ENCODE data around the gene SPOCK3.

The SPOCK3 gene

DNA sequence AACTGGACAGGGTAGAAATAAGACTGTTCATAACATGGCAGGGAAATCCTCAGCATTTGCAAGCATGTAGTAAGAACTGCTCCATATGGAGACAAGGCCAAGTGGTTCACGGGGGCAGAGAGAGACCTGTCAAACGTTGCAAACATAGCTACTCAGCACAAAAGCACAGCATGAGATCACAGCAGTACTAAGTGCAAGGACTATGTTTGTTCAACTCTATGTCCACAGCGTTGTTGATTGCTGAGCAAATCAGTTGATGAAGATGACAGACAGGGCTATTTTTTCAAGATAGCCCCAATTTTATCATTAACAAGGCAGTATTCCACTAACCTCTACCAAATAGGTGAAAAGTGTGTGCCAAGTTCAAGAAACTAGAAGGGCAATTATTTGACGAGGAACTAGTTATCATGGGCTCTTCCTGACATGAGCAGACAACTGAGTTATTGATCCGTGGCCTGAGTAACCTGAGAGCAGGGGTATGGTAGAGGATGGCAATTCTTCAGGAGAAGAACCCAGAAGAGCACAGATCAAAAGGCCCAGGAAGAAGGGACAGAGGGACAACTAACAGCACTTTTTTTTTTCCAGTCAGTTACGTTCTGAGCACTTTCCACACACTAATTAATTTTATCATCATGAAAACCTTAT is 57.4 kb downstream of the SPOCK3 start:
- DNase-seq (ENCODE audit: low read depth in 3 of 3) = no peak

DNA sequence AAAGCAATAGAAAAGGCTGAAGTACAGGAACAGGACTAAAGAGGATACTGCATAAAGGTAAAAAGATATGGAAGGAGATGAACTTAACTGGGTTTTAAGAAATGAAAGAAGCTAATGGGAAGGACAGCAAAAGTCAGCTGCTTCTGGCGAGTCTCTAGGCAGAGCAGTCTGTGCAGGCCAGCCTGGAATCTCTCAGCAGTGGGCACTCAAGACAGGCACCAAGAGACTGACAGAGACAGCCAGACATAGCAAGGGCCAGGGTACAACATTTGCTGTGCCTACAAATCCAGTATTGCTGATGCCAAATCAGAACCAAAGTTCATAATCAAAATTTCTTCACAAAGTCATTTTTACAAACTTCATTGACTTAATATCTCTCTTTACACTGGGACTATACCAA is 62.4 kb downstream of the SPOCK3 start:
- DNase-seq (ENCODE audit: low read depth in 3 of 3) = no peak

GRCh38 chr4:167168611-167169010 is 65.7 kb downstream of the SPOCK3 start:
- no peak for DNase-seq (ENCODE audit: low read depth in 3 of 3)

- DNase-seq (ENCODE audit: low read depth in 3 of 3) = no peak
Measured at GRCh38 chr4:167150587-167150986, 83.7 kb downstream of the SPOCK3 start.

DNA sequence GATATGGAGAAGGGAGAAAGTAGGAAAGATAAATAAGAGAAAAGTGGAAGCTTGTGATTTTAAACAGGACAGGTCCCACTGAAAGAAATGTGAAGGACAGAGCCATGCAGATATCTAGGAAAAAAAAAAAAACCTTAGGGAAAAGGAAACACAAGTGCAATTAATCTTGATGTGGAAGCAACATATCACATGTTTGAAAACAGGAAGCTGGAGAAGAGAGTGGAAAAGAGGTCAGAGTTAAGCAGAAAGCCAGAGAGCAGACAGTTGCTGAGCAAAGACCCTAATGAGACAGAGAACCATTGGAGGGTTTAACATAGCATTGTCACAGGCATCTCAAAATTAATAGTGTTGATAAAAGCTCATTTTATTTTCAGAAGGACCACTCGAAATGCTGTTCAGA is 89.7 kb downstream of the SPOCK3 start:
- no peak for DNase-seq (ENCODE audit: low read depth in 3 of 3)

GRCh38 chr4:167143018-167143417 is 91.3 kb downstream of the SPOCK3 start:
- no peak for DNase-seq (ENCODE audit: low read depth in 3 of 3)

DNA sequence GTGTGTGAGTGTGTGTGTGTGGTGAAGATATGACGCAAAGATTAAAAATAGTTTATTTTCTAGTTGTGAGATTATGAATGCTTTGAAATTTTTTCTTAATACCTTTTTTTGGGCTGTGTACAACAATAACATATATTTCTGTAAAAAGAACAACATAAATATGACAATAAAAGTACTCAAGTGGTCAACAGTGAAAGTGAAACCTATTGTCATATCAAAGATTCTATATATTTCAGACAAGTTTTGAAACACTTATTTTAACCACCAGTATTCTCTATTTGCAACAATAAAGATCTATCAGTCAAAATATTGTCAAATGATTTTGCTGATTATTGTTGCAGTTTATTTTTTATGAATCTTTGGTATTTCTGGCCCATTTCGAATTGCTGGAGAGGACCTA is 98.0 kb downstream of the SPOCK3 start:
- DNase-seq (ENCODE audit: low read depth in 3 of 3) = no peak

- no peak for DNase-seq (ENCODE audit: low read depth in 3 of 3)
Measured at GRCh38 chr4:167129146-167129545, 105.1 kb downstream of the SPOCK3 start.

GRCh38 chr4:167119392-167119791 is 114.9 kb downstream of the SPOCK3 start:
- DNase-seq (ENCODE audit: low read depth in 3 of 3) = no peak

DNA sequence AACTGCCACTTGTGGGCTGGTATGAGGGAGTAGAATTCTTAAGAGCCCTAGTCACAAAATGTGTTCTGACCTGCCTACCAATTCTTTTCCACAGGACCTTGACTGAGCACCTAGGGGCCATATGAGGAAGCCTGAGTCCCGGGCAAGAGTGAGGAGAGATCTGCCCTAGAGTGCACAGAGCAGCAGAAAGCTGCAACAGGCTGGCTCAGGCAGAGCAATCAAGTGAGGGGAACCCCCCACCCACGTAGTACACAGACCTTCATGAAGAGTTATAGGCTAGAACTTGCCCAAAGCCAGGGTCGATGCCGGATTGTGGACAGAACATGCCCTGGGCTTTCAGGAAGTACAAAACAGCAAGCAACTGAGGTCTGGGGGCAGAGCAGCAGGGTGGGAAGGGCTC is 117.0 kb downstream of the SPOCK3 start:
- DNase-seq (ENCODE audit: low read depth in 3 of 3) = no peak

- DNase-seq (ENCODE audit: low read depth in 3 of 3) = no peak
Measured at GRCh38 chr4:167114416-167114971, 119.8 kb downstream of the SPOCK3 start.

DNA sequence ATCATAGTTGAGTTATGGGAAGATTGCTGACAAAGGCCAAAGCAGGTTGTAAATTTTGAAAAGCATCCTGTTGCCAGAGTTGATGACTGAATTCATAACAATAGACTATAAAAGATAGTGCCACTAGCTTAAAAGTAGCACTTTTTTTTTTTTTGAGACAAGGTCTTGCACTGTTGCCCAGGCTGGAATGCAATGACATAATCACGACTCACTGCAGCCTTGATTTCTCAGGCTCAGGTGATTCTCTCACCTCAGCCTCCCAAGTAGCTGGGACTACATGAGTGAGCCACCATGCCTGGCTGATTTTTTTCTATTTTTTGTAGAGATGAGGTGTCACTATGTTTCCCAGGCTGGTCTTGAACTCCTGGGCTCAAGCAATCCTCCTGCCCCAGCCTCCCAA is 122.7 kb downstream of the SPOCK3 start:
- no peak for DNase-seq (ENCODE audit: low read depth in 3 of 3)

DNA sequence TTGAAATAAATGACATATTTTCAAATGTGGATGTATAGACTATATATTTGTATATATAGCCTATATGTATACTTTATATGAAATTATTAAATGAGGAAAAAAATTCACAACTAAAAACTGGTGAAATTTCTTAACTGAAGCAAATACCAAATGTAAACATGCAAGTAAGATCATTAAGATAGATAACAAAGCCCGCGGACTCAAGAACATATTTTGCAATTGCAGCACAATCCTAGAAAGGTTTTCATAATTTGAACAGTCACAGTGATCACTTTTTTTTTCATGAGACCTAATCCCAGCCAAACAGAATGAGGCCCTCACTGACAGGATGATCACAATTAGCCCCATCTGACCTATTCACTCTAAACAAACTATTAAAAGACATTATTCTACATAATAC is 123.2 kb downstream of the SPOCK3 start:
- DNase-seq (ENCODE audit: low read depth in 3 of 3) = no peak

- DNase-seq (ENCODE audit: low read depth in 3 of 3) = no peak
Measured at GRCh38 chr4:167109859-167110258, 124.4 kb downstream of the SPOCK3 start.

GRCh38 chr4:167105857-167106256 is 128.4 kb downstream of the SPOCK3 start:
- DNase-seq (ENCODE audit: low read depth in 3 of 3) = no peak

DNA sequence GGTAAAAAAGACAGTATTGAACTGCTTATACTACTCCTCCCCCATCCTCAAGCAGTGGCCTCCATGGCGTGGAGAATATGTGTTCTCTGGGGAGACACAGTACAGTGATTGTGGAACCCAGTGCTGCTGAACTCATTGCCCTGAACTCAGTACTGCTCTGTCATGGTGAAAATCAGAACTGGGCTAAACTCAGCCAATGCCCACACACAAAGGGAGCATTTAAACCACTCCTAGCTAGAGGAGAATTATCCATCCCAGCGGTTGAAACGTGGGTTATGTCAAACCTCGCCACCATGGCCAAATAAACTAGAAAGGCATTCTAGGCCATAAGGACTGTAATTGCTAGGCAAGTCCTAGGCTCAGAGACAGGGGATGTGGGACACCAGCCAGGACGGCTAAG is 131.8 kb downstream of the SPOCK3 start:
- no peak for DNase-seq (ENCODE audit: low read depth in 3 of 3)

GRCh38 chr4:167101035-167101434 is 133.3 kb downstream of the SPOCK3 start:
- DNase-seq (ENCODE audit: low read depth in 3 of 3) = no peak

DNA sequence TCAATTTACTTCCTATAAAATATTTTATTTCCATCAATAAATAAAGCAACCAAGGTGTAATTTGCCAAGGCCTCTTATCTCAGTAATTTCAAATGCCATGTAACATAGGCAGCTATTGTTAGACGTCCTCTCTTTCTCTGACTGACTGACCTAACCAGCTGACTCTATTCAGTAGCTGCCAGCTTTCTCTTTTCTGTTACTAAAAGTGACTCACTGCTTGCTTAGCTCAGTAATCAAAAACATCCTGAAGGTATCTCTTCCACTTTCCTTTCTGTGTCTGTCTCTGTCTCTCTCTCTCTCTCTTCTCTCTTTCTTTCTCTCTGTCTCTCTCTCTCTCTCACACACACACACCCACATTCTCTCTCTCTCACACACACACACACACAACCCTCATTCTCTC is 134.2 kb downstream of the SPOCK3 start:
- DNase-seq (ENCODE audit: low read depth in 3 of 3) = no peak

DNA sequence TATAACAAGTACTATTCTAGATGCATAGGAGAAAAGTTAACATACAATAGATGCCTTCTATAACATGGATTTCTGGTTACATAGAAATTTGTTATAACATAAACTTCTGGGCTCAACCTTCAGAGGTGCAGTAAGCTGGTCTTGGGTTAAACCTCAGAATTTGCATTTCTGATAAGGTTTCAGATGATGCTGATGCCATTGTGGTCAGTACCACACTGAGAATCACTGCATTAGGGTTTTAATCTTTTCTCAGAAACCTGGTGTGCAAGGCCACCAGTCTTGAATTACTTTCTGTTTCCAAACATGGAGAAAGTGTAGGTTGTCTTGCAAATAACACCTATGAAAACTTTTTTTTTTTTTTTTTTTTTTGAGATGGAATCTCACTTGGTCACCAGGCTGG is 146.2 kb downstream of the SPOCK3 start:
- DNase-seq (ENCODE audit: low read depth in 3 of 3) = no peak

- no peak for DNase-seq (ENCODE audit: low read depth in 3 of 3)
Measured at GRCh38 chr4:167084321-167084720, 150.0 kb downstream of the SPOCK3 start.

- no peak for DNase-seq (ENCODE audit: low read depth in 3 of 3)
Measured at GRCh38 chr4:167079762-167080161, 154.5 kb downstream of the SPOCK3 start.

DNA sequence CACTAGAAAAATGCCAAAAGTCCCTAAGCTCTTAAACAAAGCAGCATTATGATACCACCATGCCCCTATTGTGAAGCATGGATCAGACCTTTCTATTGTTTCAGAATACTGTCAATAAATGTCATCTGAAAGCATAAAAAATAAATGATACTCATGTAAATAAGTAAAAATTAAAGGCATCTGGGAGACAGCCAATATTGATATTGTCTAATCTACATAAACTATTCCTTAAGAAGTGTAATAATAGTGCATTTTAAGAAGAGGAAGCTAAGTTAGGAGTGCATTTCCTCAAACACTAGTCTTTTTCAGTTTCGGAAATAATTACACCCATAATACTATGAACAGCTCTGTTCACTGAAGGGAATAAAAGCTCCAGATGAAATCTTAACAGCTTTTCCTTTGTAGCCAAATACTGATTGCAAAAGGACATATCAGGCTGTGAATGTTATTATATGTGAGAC is 181.6 kb downstream of the SPOCK3 start:
- DNase-seq (ENCODE audit: low read depth in 3 of 3) = no peak

GRCh38 chr4:167049257-167049656 is 185.0 kb downstream of the SPOCK3 start:
- no peak for DNase-seq (ENCODE audit: low read depth in 3 of 3)

- no peak for DNase-seq (ENCODE audit: low read depth in 3 of 3)
Measured at GRCh38 chr4:167041524-167041923, 192.8 kb downstream of the SPOCK3 start.
